GM18861 (cell line): ENCODE results near the gene SLC39A3.

ENCODE experiments used
- ATAC-seq: cut with Tn5 transposase; IDR thresholded peaks from one replicate; pipeline ENCODE4 v1.9.1; 2021; ENCODE audit not compliant: unreplicated experiment

SLC39A3 gene

GRCh38 chr19:2750808-2751437, 11.1 kb upstream of the SLC39A3 start:
- ATAC-seq: no peak

GRCh38 chr19:2747349-2747748, 7.5 kb upstream of the SLC39A3 start:
- ATAC-seq: no peak

- ATAC-seq: no peak
These were observed 4.3 kb upstream of the SLC39A3 start for GRCh38 chr19:2744113-2744512.

GRCh38 chr19:2743099-2743498, 3.3 kb upstream of the SLC39A3 start:
- ATAC-seq: no peak

- no peak for ATAC-seq
These were observed 468 bp upstream of the SLC39A3 start for GRCh38 chr19:2740314-2740656.

GRCh38 chr19:2736550-2737190, 3.1 kb downstream of the SLC39A3 start:
- ATAC-seq: no peak

- ATAC-seq: no peak
These were observed 4.4 kb downstream of the SLC39A3 start for GRCh38 chr19:2735374-2735773.

- ATAC-seq: no peak
These were observed 5.1 kb downstream of the SLC39A3 start for GRCh38 chr19:2734589-2735288.

GRCh38 chr19:2733930-2734588, 5.8 kb downstream of the SLC39A3 start:
- no peak for ATAC-seq

- no peak for ATAC-seq
These were observed 6.9 kb downstream of the SLC39A3 start for GRCh38 chr19:2732883-2733282.

GRCh38 chr19:2732157-2732725, 7.6 kb downstream of the SLC39A3 start:
- no peak for ATAC-seq

GRCh38 chr19:2731181-2731995, 8.4 kb downstream of the SLC39A3 start:
- no peak for ATAC-seq

GRCh38 chr19:2729943-2730818, 9.6 kb downstream of the SLC39A3 start:
- no peak for ATAC-seq

GRCh38 chr19:2728783-2729387, 10.9 kb downstream of the SLC39A3 start:
- no peak for ATAC-seq

GRCh38 chr19:2727640-2727944, 12.2 kb downstream of the SLC39A3 start:
- no peak for ATAC-seq

- ATAC-seq: no peak
These were observed 12.7 kb downstream of the SLC39A3 start for GRCh38 chr19:2726904-2727639.

GRCh38 chr19:2726160-2726855, 13.5 kb downstream of the SLC39A3 start:
- ATAC-seq: no peak

- no peak for ATAC-seq
These were observed 15.7 kb downstream of the SLC39A3 start for GRCh38 chr19:2724148-2724557.
